ENCODE data around the gene ITGBL1. TPM values are rescaled to one million over a fixed set of nuclear protein-coding genes. Genes with fewer than 3 reads are reported as not detected.

ITGBL1 gene
- total RNA-seq, 4 donors from 2014 or later, result 26.4 to 81.4 (median 76.1) TPM

- H3K4me1 ChIP-seq, result peaks cover 0 to 4% (median 0%) of the 10 kb centered on the region in 4 donors
- no peak for TF ChIP-seq CTCF (IDR thresholded peaks at IDR 0.05)
- TF ChIP-seq EP300 (IDR thresholded peaks at IDR 0.05), result peak in 1 of 2 donors; percentile 39
- WGBS, 2 donors, result 61 to 66% methylated on average over 6 of the region's 6 CpGs
- H3K27ac ChIP-seq, result no peak overlapping the region
- no peaks in the 10 kb centered on the region for H3K27me3 ChIP-seq
- no peak overlapping the region for H3K4me3 ChIP-seq
- no peak for DNase-seq (ENCODE audit: low spot score in 2 of 2)
- no peaks in the 10 kb centered on the region for H3K36me3 ChIP-seq
- no peaks in the 10 kb centered on the region for H3K9me3 ChIP-seq
Measured at GRCh38 chr13:101706651-101707050, 254.2 kb downstream of the ITGBL1 start.

GRCh38 chr13:101707659-101708058 is 255.2 kb downstream of the ITGBL1 start:
- TF ChIP-seq CTCF (IDR thresholded peaks at IDR 0.05) (no peak), EP300 (IDR thresholded peaks at IDR 0.05) (no peak), POLR2A (IDR thresholded peaks at IDR 0.05) (no peak)
- H3K4me1 ChIP-seq, result peaks cover 0 to 4% (median 0%) of the 10 kb centered on the region in 4 donors
- WGBS, 2 donors, result 68 to 87% methylated on average over 2 of the region's 2 CpGs
- no peak for DNase-seq (ENCODE audit: low spot score in 2 of 2)
- H3K4me3 ChIP-seq, result no peak overlapping the region
- H3K27me3 ChIP-seq, result no peaks in the 10 kb centered on the region
- no peaks in the 10 kb centered on the region for H3K9me3 ChIP-seq
- H3K36me3 ChIP-seq, result no peaks in the 10 kb centered on the region
- no peak overlapping the region for H3K27ac ChIP-seq

- Histone ChIP-seq H3K4me1 (peaks cover 0 to 4% (median 0%) of the 10 kb centered on the region in 4 donors), H3K4me3 (no peak overlapping the region), H3K9me3 (no peaks in the 10 kb centered on the region), H3K27ac (no peak overlapping the region), H3K27me3 (no peaks in the 10 kb centered on the region), H3K36me3 (no peaks in the 10 kb centered on the region)
- TF ChIP-seq CTCF (IDR thresholded peaks at IDR 0.05), result no peak
- TF ChIP-seq POLR2A (IDR thresholded peaks at IDR 0.05), result no peak
- TF ChIP-seq EP300 (IDR thresholded peaks at IDR 0.05), result no peak
- 85 to 90% methylated on average over 1 of the region's 1 CpG for WGBS, 2 donors
- DNase-seq (ENCODE audit: low spot score in 2 of 2), result no peak
Measured at GRCh38 chr13:101708115-101708514, 255.6 kb downstream of the ITGBL1 start.

- 94 to 95% methylated on average over 6 of the region's 6 CpGs for WGBS, 2 donors
- Histone ChIP-seq H3K4me3 (no peak overlapping the region), H3K36me3 (no peaks in the 10 kb centered on the region), H3K9me3 (no peaks in the 10 kb centered on the region), H3K4me1 (peaks cover 0 to 4% (median 0%) of the 10 kb centered on the region in 4 donors), H3K27me3 (no peaks in the 10 kb centered on the region), H3K27ac (no peak overlapping the region)
- TF ChIP-seq POLR2A (IDR thresholded peaks at IDR 0.05) (no peak), EP300 (IDR thresholded peaks at IDR 0.05) (no peak), CTCF (IDR thresholded peaks at IDR 0.05) (no peak)
- no peak for DNase-seq (ENCODE audit: low spot score in 2 of 2)
Measured at GRCh38 chr13:101709952-101710351, 257.5 kb downstream of the ITGBL1 start.

- H3K27me3 ChIP-seq, result no peaks in the 10 kb centered on the region
- H3K4me3 ChIP-seq, result no peak overlapping the region
- DNase-seq (ENCODE audit: low spot score in 2 of 2), result no peak
- WGBS, 2 donors, result 91 to 97% methylated on average over 2 of the region's 2 CpGs
- TF ChIP-seq CTCF (IDR thresholded peaks at IDR 0.05) (no peak), POLR2A (IDR thresholded peaks at IDR 0.05) (no peak), EP300 (IDR thresholded peaks at IDR 0.05) (no peak)
- H3K27ac ChIP-seq, result no peak overlapping the region
- no peaks in the 10 kb centered on the region for H3K36me3 ChIP-seq
- no peaks in the 10 kb centered on the region for H3K9me3 ChIP-seq
- peaks cover 0 to 4% (median 0%) of the 10 kb centered on the region in 4 donors for H3K4me1 ChIP-seq
Measured at GRCh38 chr13:101711307-101712025, 259.0 kb downstream of the ITGBL1 start.

All from tibial nerve (tissue), 4 donors.